CD4-positive, alpha-beta memory T cell (primary cell): ENCODE measurements around the gene PRM2. TPM values are rescaled to one million over a fixed set of nuclear protein-coding genes. Genes with fewer than 3 reads are reported as not detected.
"Not testable (repeated sequence)": the region's sequence is repeated elsewhere in the genome, so short reads cannot be mapped to it uniquely, and the experiment has no call there.

Experiments
- CTCF ChIA-PET: fragments of 350-600 bp; sonication (Branson Sonifier 250); formaldehyde crosslinking; loops from one replicate; lab custom pipeline; 2021; ENCODE audit warnings: inconsistent platforms; ENCODE audit not compliant: partially characterized antibody; lab: Charles Lee
- POLR2A ChIA-PET: fragments of 350-600 bp; sonication (Branson Sonifier 250); formaldehyde crosslinking; loops from one replicate; lab custom pipeline; 2021; ENCODE audit not compliant: partially characterized antibody; lab: Charles Lee
- DNase-seq, 5 donors: peaks; one replicate each; pipeline versions ENCODE4 v3.0.0 to v3.0.0-alpha.2; 2020 to 2022; ENCODE audit warnings: mixed read lengths in 1 of 5
- H3K27ac ChIP-seq: one replicate; pipeline ENCODE4 v1.7.0; 2013; ENCODE audit warnings: low read depth, low read length
- H3K27me3 ChIP-seq: 2 replicates; pipeline ENCODE4 v1.7.0; 2013; ENCODE audit warnings: mild to moderate bottlenecking, low read length, moderate library complexity; ENCODE audit not compliant: insufficient read depth
- H3K36me3 ChIP-seq: 2 replicates; pipeline ENCODE4 v1.7.0; 2013; ENCODE audit warnings: mild to moderate bottlenecking, low read length, moderate library complexity; ENCODE audit not compliant: insufficient read depth
- H3K4me1 ChIP-seq: 2 replicates; pipeline ENCODE4 v1.7.0; 2013; ENCODE audit warnings: mild to moderate bottlenecking, low read length, moderate library complexity; ENCODE audit not compliant: insufficient read depth
- H3K4me3 ChIP-seq, 2 donors: one replicate each; pipeline ENCODE4 v1.7.0; 2013; ENCODE audit warnings: low read length in 2 of 2, mild to moderate bottlenecking in 1 of 2
- H3K9me3 ChIP-seq, 2 donors: one replicate each; pipeline ENCODE4 v1.7.0; 2013; ENCODE audit warnings: low read length in 2 of 2, control low read depth in 1 of 2; ENCODE audit not compliant: control insufficient read depth in 1 of 2
- H3K27ac Mint-ChIP-seq, 7 donors: one replicate each; pipeline ENCODE4 v1.8.0; 2020 to 2021; ENCODE audit warnings: mixed read lengths in 7 of 7, mild to moderate bottlenecking in 6 of 7, inconsistent platforms in 3 of 7, moderate library complexity in 3 of 7
- H3K27me3 Mint-ChIP-seq, 2 donors: one replicate each; pipeline ENCODE4 v1.8.0; 2020 to 2021; ENCODE audit warnings: mixed read lengths in 2 of 2
- H3K36me3 Mint-ChIP-seq, 2 donors: one replicate each; pipeline ENCODE4 v1.8.0; 2020 to 2021; ENCODE audit warnings: mixed read lengths in 2 of 2, inconsistent platforms in 1 of 2, mild to moderate bottlenecking in 1 of 2
- H3K4me1 Mint-ChIP-seq, 4 donors: one replicate each; pipeline ENCODE4 v1.8.0; 2020 to 2021; ENCODE audit warnings: mixed read lengths in 4 of 4, mild to moderate bottlenecking in 1 of 4
- H3K4me3 Mint-ChIP-seq, 8 donors: one replicate each; pipeline ENCODE4 v1.8.0; 2020 to 2021; ENCODE audit warnings: mixed read lengths in 8 of 8, mild to moderate bottlenecking in 7 of 8, moderate library complexity in 6 of 8, inconsistent platforms in 3 of 8
- H3K9me3 Mint-ChIP-seq, 8 donors: one replicate each; pipeline ENCODE4 v1.8.0; 2020 to 2021; ENCODE audit warnings: mixed read lengths in 8 of 8, mild to moderate bottlenecking in 5 of 8, inconsistent platforms in 3 of 8, moderate library complexity in 1 of 8
- intact Hi-C: fragments of 100-400 bp; cut with micrococcal nuclease; formaldehyde crosslinking; loops from one replicate; pipeline ENCODE4 v1.15.1; 2023
- polyA plus RNA-seq, 2 donors: library from polyadenylated mRNA; unstranded; fragments of 300-500 nt; fragmentation: Illumina TruSeq; gene quantifications; one replicate each; pipeline ENCODE4 v1.2.3, GENCODE V29; 2021
- total RNA-seq, 2 experiments: library from RNA; stranded (reverse); gene quantifications; one replicate each; pipeline ENCODE4 v1.2.3, GENCODE V29; 2021

The PRM2 gene
- total and polyA plus RNA-seq, 4 experiments from 2014 or later = not detected

DNA sequence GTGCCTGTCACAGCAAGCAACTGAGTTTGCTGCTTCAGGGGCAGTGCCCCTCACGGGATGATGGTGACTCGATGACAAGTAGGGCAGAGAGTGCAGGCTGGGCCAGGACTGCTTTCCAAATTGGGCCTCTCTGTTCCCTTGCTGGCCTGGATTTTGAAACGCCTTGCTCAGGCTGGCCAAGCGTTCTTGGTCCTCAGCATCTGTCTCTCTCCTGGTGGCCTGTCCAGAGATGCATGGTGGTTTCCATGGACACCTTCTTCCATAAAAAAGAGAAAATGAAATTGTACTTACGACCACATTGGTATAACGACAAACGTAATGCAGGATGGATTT lies 24.2 kb upstream of the PRM2 start:
- Mint-ChIP-seq H3K4me1 (peaks cover 12 to 16% (median 13%) of the 10 kb centered on the region in 4 donors), H3K9me3 (no peaks in the 10 kb centered on the region), H3K36me3 (no peaks in the 10 kb centered on the region), H3K27ac (no peak overlapping the region), H3K4me3 (no peak overlapping the region), H3K27me3 (peaks cover 0 to 2% of the 10 kb centered on the region in 2 donors)
- intact Hi-C loops = no loop called here
- no peak for DNase-seq
- ChIA-PET POLR2A (no interaction called here), CTCF (interaction anchor here (3.9 kb wide), 1 partner anchor 328 kb away, joined by 40 read pairs; no protein-coding TSS in a partner anchor)
- Histone ChIP-seq H3K9me3 (no peaks in the 10 kb centered on the region), H3K4me3 (no peak overlapping the region), H3K36me3 (no peaks in the 10 kb centered on the region), H3K27ac (no peak overlapping the region), H3K4me1 (peaks cover 16% of the 10 kb centered on the region), H3K27me3 (no peaks in the 10 kb centered on the region)

DNA sequence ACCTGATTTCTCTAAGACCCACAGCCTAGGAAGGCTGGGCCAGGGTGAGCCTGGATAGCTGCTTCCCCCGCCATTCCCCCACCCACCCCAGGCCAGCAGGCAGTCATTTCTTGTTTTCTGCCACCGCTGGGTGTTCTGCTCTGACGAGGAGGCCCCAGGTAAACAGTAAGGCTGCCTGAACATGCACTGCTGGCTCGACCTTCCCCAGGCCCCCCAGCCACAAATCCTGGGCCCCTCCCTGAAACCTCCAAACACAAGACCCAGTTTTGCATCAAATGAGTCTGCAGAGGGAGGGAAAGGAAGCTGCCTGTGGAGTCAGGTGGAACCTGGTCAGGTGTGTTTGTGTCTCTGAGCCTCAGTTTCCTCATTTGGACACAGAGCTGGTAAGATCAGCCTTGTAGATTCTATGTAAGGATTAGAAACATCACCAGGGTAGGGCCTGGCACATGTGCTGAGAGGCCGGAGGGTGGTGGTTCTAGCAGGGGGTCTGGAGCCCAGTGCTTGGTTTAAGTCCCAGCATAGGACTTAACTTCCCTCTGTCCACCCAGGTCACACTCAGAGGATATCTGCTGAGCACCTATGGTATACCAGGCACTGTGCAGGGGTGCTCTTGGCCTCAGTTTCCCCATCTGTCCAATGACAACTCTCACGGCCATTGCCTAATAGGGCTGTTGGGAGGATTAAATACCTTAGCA lies 23.7 kb upstream of the PRM2 start:
- Mint-ChIP-seq H3K27me3 (peaks cover 0 to 2% of the 10 kb centered on the region in 2 donors), H3K4me1 (peaks cover 12 to 16% (median 13%) of the 10 kb centered on the region in 4 donors), H3K27ac (no peak overlapping the region), H3K36me3 (no peaks in the 10 kb centered on the region), H3K9me3 (no peaks in the 10 kb centered on the region), H3K4me3 (no peak overlapping the region)
- no peak overlapping the region for H3K27ac ChIP-seq
- no peaks in the 10 kb centered on the region for H3K9me3 ChIP-seq
- intact Hi-C loops = loop anchor here (5.0 kb wide), 1 partner anchor 43 kb away; the partner anchor contains the start of gene SOCS1
- no peaks in the 10 kb centered on the region for H3K36me3 ChIP-seq
- ChIA-PET CTCF (interaction anchor here (3.3 to 4.0 kb wide), 3 partner anchors 44 to 336 kb away, joined by 25 to 40 read pairs (median 40); partner anchors contain the start of gene SOCS1), POLR2A (no interaction called here)
- peaks cover 16% of the 10 kb centered on the region for H3K4me1 ChIP-seq
- no peak for DNase-seq
- H3K27me3 ChIP-seq = no peaks in the 10 kb centered on the region
- no peak overlapping the region for H3K4me3 ChIP-seq

DNA sequence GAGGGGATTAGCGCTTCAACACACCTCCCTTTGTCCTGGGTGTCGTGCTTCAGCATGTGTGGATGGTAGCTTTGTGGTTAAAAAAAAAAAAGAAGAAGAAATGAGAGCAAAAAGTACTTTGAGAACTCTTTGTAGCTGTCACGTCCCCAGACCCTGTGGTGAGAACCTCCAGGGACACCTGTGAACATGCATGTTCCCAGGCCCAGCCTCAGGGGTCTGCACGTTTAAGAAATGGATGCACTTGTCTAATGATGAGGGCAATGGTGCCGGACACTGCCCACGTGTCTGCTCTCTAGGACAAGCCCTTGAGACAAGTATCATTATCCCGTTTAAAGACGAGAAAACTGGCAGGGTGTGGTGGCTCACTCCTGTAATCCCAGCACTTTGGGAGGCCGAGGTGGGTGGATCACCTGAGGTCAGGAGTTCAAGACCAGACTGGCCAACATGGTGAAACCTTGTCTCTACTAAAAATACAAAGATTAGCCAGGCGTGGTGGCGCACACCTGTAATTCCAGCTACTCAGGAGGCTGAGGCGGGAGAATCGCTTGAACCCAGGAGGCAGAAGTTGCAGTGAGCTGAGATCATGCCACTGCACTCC lies 22.8 kb upstream of the PRM2 start:
- peaks cover 16% of the 10 kb centered on the region for H3K4me1 ChIP-seq
- H3K9me3 Mint-ChIP-seq, DNase-seq, H3K4me3 ChIP-seq, H3K27me3 Mint-ChIP-seq, H3K9me3 ChIP-seq, H3K36me3 ChIP-seq, H3K36me3 Mint-ChIP-seq, H3K4me3 Mint-ChIP-seq, H3K27ac ChIP-seq, H3K27me3 ChIP-seq: not testable (repeated sequence)
- CTCF ChIA-PET = interaction anchor here (0.8 to 4.0 kb wide), 12 partner anchors 15 to 335 kb away, joined by 3 to 40 read pairs (median 6); partner anchors contain the start of gene SOCS1
- peaks cover 12 to 16% (median 13%) of the 10 kb centered on the region in 4 donors for H3K4me1 Mint-ChIP-seq
- POLR2A ChIA-PET = interaction anchor here (2.0 to 2.5 kb wide), 3 partner anchors 12 to 334 kb away, joined by 8 to 23 read pairs (median 8); partner anchors contain the start of gene SOCS1
- intact Hi-C loops = loop anchor here (5.0 kb wide), 1 partner anchor 42 kb away; the partner anchor contains the start of gene SOCS1
- peak overlapping the region in 1 of 7 donors; percentile 57 for H3K27ac Mint-ChIP-seq

DNA sequence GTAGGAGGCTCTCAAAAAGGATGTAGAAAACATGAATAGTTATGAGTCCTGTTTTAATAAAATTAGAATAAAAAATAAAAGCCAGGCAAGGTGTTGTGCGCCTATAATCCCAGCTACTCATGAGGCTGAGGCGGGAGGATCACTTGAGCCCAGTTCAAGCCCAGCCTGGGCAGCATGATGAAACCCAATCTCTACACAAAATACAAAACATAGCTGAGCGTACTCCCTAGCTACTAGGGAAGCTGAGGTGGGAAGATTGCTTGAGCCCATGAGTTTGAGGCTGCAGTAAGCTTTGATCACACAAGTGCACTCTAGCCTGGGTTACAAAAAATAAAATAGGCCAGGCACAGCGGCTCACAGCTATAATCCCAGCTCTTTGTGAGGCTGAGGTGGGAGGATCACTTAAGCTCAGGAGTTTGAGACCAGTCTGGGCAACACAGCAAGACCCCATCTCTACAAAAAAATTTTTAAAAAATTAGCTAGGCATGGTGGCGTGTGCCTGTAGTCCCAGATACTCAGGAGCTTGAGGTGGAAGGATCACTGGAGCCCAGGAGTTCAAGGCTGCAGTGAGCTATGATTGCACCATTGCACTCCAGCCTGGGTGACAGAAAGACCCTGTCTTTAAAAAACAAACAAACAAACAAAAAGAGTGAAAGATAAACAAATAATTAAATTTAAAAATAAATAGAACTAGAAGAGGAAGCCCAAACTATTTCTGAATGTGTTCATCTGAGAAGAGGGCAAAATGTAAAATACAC lies 22.0 kb upstream of the PRM2 start:
- Mint-ChIP-seq H3K9me3 (no peaks in the 10 kb centered on the region), H3K27ac (peak overlapping the region in 4 of 7 donors; percentile 6 to 57 (median 13)), H3K4me1 (peaks cover 12 to 16% (median 13%) of the 10 kb centered on the region in 4 donors), H3K36me3 (no peaks in the 10 kb centered on the region), H3K27me3 (peaks cover 0 to 2% of the 10 kb centered on the region in 2 donors), H3K4me3 (peak overlapping the region in 7 of 8 donors; percentile 39 to 86 (median 73))
- peaks cover 16% of the 10 kb centered on the region for H3K4me1 ChIP-seq
- H3K27me3 ChIP-seq = no peaks in the 10 kb centered on the region
- H3K27ac ChIP-seq = no peak overlapping the region
- no peaks in the 10 kb centered on the region for H3K9me3 ChIP-seq
- H3K4me3 ChIP-seq = no peak overlapping the region
- ChIA-PET POLR2A (interaction anchor here (0.6 to 2.5 kb wide), 6 partner anchors 13 to 334 kb away, joined by 3 to 23 read pairs (median 6); partner anchors contain the start of gene SOCS1), CTCF (interaction anchor here (0.7 to 4.0 kb wide), 24 partner anchors 13 to 334 kb away, joined by 3 to 40 read pairs (median 5); partner anchors contain the start of gene SOCS1)
- DNase-seq = no peak
- H3K36me3 ChIP-seq = no peaks in the 10 kb centered on the region
- intact Hi-C loops = loop anchor here (5.0 kb wide), 1 partner anchor 41 kb away; the partner anchor contains the start of gene SOCS1

DNA sequence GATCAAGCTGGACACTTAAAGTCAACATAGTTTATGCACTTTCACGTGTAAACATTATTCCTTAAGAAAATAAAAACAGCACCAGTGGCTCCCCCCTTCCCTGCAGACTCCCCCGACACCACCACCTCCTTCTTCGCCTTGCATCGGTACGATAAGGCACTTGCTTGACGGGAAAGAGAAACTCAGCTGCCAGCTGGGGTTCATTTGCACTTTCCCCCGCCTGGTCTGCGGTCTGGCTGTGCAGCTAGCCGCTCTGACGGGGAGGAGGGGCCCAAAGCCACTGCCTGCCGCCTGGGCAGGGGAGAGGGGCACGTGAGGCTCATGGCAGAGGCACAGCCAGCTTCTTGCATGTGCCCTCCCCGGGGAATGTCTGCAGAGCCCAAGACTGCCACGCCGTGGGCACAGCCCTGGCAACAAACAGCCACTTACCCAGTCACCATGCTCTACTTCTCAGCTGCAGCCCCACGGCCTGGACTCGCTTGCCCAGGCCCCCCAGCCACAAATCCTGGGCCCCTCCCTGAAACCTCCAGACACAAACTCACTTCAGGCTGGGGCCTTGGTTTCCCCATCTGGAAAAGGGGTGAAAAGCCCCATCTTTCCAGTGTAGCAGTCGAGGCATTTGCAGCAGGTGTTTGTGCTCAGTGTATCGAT lies 21.3 kb upstream of the PRM2 start:
- CTCF ChIA-PET = interaction anchor here (0.7 to 4.0 kb wide), 25 partner anchors 8 to 348 kb away, joined by 3 to 40 read pairs (median 5); partner anchors contain the start of gene SOCS1
- H3K4me1 Mint-ChIP-seq = peaks cover 12 to 16% (median 13%) of the 10 kb centered on the region in 4 donors
- H3K27ac Mint-ChIP-seq = peak overlapping the region; percentile 6 to 74 (median 46)

More for the DNA sequence above, 21.3 kb upstream of the PRM2 start:
- Histone ChIP-seq H3K36me3 (no peaks in the 10 kb centered on the region), H3K9me3 (no peaks in the 10 kb centered on the region), H3K4me1 (peaks cover 16% of the 10 kb centered on the region), H3K27me3 (no peaks in the 10 kb centered on the region), H3K4me3 (peak overlapping the region in 1 of 2 donors; percentile 29), H3K27ac (no peak overlapping the region)
- peak overlapping the region; percentile 68 to 86 (median 78) for H3K4me3 Mint-ChIP-seq
- H3K9me3 Mint-ChIP-seq = no peaks in the 10 kb centered on the region
- peaks cover 0 to 2% of the 10 kb centered on the region in 2 donors for H3K27me3 Mint-ChIP-seq
- DNase-seq = peak; percentile 59 to 82 (median 62)
- intact Hi-C loops = loop anchor here (1.0 to 5.0 kb wide), 3 partner anchors 40 to 333 kb away; partner anchors contain the start of gene SOCS1
- POLR2A ChIA-PET = interaction anchor here (0.6 to 2.5 kb wide), 9 partner anchors 14 to 445 kb away, joined by 3 to 23 read pairs (median 3); partner anchors contain the start of genes SOCS1 and TXNDC11
- H3K36me3 Mint-ChIP-seq = no peaks in the 10 kb centered on the region
